Vagina (tissue), 2 donors: ENCODE measurements around the gene NTM. TPM values are rescaled to one million over a fixed set of nuclear protein-coding genes. Genes with fewer than 3 reads are reported as not detected.

Source experiments
- DNase-seq, 2 donors: peaks; one replicate each; pipeline ENCODE4 v3.0.0-alpha.2; 2017; ENCODE audit errors: extremely low spot score in 2 of 2
- H3K27ac ChIP-seq: fragments of 200-600 bp; sonication (generic); one replicate; pipeline ENCODE4 v1.5.1; 2019
- H3K27me3 ChIP-seq: fragments of 200-600 bp; sonication (generic); one replicate; pipeline ENCODE4 v1.5.1; 2019
- H3K36me3 ChIP-seq, 2 donors: fragments of 200-600 bp; sonication (generic); one replicate each; pipeline ENCODE4 v1.5.1; 2017 to 2019
- H3K4me1 ChIP-seq: fragments of 200-600 bp; sonication (generic); one replicate; pipeline ENCODE4 v1.5.1; 2019
- H3K4me3 ChIP-seq, 2 donors: fragments of 200-600 bp; sonication (generic); 1 replicate in 1 of 2; 2 replicates in 1 of 2; pipeline ENCODE4 v1.5.1; 2016 to 2019
- H3K9me3 ChIP-seq: fragments of 200-600 bp; sonication (generic); one replicate; pipeline ENCODE4 v1.5.1; 2019
- POLR2A ChIP-seq, 2 donors: fragments of 450-650 bp; IDR thresholded peaks; one replicate each; pipeline ENCODE4 v1.6.1; 2017; ENCODE audit warnings: antibody characterized with exemption in 2 of 2, mild to moderate bottlenecking in 2 of 2, moderate library complexity in 2 of 2
- POLR2AphosphoS5 ChIP-seq, 2 donors: sonication (generic); formaldehyde crosslinking; IDR thresholded peaks; one replicate each; pipeline ENCODE4 v1.9.0; 2017; ENCODE audit warnings: antibody characterized with exemption in 2 of 2, mild to moderate bottlenecking in 2 of 2, low read depth in 1 of 2; ENCODE audit not compliant: insufficient read depth in 1 of 2
- intact Hi-C: fragments of 100-400 bp; cut with DNase I; formaldehyde crosslinking; loops from one replicate; pipeline ENCODE4 v1.15.1; 2023
- total RNA-seq: library from RNA; depleted of rRNA; stranded (reverse); fragments of >200 nt; gene quantifications from one replicate; pipeline ENCODE4 v1.2.3, GENCODE V29; 2016
- TF ChIP-seq, protein P1 (sequence below), 3 experiments: fragments of 450-650 bp in 2 of 3; fragments of 200-600 bp in 1 of 3; sonication (generic) in 1 of 3; IDR thresholded peaks; one replicate each; pipeline ENCODE4 v1.5.1; 2017 to 2019; ENCODE audit warnings: antibody characterized with exemption in 3 of 3, mild to moderate bottlenecking in 2 of 3, moderate library complexity in 2 of 3

Gene NTM
- total RNA-seq, 1 donor from 2014 or later, result 4.2 TPM

DNA sequence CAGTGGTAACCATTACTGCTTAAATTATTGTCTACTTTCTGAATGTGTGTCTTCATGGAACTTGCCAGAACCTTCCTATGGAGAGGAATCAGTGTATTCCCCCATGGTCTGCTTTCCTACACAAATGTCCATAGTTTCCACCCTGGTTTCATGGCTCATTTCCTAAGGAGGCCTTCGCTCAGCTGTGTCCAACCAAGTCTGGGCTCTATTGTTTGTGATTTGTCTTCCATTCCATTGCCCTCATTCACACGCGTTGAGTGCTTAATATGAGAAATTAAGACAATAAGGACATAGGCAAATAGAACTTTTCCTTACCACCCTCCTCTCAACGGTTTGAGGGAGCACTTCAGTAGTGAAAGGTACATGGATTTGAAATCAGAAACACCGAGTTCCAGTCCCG lies 510.6 kb downstream of the NTM start:
- Histone ChIP-seq H3K4me3 (no peak overlapping the region), H3K27ac (no peak overlapping the region), H3K4me1 (no peaks in the 10 kb centered on the region), H3K36me3 (no peaks in the 10 kb centered on the region), H3K9me3 (no peaks in the 10 kb centered on the region), H3K27me3 (no peaks in the 10 kb centered on the region)
- no peak for TF ChIP-seq POLR2A (IDR thresholded peaks at IDR 0.05)
- TF ChIP-seq POLR2AphosphoS5 (IDR thresholded peaks at IDR 0.05; ENCODE audit: insufficient read depth in 1 of 2, low read depth in 1 of 2), result no peak
- TF ChIP-seq, protein P1, sequence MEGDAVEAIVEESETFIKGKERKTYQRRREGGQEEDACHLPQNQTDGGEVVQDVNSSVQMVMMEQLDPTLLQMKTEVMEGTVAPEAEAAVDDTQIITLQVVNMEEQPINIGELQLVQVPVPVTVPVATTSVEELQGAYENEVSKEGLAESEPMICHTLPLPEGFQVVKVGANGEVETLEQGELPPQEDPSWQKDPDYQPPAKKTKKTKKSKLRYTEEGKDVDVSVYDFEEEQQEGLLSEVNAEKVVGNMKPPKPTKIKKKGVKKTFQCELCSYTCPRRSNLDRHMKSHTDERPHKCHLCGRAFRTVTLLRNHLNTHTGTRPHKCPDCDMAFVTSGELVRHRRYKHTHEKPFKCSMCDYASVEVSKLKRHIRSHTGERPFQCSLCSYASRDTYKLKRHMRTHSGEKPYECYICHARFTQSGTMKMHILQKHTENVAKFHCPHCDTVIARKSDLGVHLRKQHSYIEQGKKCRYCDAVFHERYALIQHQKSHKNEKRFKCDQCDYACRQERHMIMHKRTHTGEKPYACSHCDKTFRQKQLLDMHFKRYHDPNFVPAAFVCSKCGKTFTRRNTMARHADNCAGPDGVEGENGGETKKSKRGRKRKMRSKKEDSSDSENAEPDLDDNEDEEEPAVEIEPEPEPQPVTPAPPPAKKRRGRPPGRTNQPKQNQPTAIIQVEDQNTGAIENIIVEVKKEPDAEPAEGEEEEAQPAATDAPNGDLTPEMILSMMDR (IDR thresholded peaks at IDR 0.05), result no peak
- intact Hi-C loops, result no loop called here
- DNase-seq, result no peak

DNA sequence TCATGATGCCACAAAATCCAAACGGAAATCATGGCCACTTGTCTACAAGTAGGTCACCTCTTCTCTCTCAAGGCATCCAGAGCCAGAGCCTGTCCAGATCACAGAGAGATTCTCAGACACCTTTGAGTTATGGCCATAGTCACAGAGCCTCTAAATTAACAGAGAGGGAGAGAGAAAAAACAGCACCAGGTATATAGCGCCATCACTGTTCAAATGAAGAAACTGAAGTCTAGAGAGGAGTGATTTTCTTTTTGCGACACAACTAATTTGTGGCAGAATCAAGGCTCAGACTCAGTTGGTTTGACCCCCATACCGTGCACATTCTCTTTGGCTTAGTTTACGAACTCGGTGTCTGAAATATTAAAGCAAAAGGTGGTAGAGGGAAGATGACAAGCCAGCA lies 512.9 kb downstream of the NTM start:
- TF ChIP-seq POLR2AphosphoS5 (IDR thresholded peaks at IDR 0.05; ENCODE audit: insufficient read depth in 1 of 2, low read depth in 1 of 2) (no peak), POLR2A (IDR thresholded peaks at IDR 0.05) (no peak)
- TF ChIP-seq, protein P1 (IDR thresholded peaks at IDR 0.05), result no peak
- no peaks in the 10 kb centered on the region for H3K36me3 ChIP-seq
- no peaks in the 10 kb centered on the region for H3K4me1 ChIP-seq
- H3K4me3 ChIP-seq, result no peak overlapping the region
- no peaks in the 10 kb centered on the region for H3K9me3 ChIP-seq
- H3K27me3 ChIP-seq, result no peaks in the 10 kb centered on the region
- DNase-seq, result no peak
- intact Hi-C loops, result no loop called here
- H3K27ac ChIP-seq, result no peak overlapping the region

DNA sequence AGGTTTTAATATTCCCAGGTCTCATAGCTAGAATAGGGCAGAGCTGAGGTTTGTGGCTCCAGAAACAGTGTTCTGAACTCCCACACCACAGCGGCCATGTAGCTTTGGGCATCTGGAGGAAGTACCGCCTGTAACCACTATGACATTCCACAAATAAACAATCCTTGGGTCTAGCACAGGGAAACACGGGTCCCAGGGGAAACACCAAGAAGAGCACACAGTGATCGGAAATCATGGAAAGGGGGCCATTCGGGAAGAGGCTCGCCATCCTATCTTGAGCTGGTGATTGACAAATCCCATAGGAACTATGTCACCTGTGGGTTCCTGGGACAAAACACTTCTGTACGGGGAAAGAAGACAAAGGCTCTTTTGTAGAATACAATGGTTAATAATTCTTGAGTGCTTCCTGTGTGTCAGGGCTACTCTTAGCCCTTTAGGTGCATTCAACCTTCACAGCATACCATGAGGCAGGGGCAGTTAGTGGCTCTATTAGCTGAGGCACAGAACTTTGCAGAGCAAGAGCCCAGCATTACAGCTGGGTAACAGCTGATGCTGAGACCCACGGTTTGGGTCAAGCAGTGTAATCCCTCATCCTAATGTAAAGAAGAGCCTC lies 514.2 kb downstream of the NTM start:
- Histone ChIP-seq H3K27me3 (no peaks in the 10 kb centered on the region), H3K4me1 (no peaks in the 10 kb centered on the region), H3K36me3 (no peaks in the 10 kb centered on the region), H3K9me3 (no peaks in the 10 kb centered on the region), H3K27ac (no peak overlapping the region), H3K4me3 (no peak overlapping the region)
- TF ChIP-seq POLR2AphosphoS5 (IDR thresholded peaks at IDR 0.05; ENCODE audit: insufficient read depth in 1 of 2, low read depth in 1 of 2) (no peak), POLR2A (IDR thresholded peaks at IDR 0.05) (no peak)
- TF ChIP-seq, protein P1 (IDR thresholded peaks at IDR 0.05), result no peak
- DNase-seq, result no peak
- intact Hi-C loops, result no loop called here

DNA sequence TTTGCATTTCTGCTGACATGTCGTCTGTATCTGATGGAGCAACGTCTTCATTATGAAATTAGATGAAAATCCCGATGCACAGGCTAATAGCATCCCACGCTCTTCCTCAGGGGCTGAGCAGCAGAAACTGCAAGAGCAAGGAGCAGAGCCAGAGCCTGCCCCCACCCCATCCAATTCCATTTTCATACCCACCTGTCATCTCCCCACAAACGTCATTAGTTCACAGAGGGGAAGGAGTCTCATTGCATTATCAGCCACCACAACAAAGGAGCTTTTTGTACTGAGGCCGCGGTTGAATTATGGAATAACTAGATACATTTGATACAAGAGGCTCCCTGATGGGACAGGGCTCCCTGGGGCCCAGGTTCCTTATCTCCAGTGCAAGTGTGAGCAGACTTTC lies 515.0 kb downstream of the NTM start:
- Histone ChIP-seq H3K27me3 (no peaks in the 10 kb centered on the region), H3K4me3 (no peak overlapping the region), H3K9me3 (no peaks in the 10 kb centered on the region), H3K36me3 (no peaks in the 10 kb centered on the region), H3K27ac (no peak overlapping the region), H3K4me1 (no peaks in the 10 kb centered on the region)
- intact Hi-C loops, result no loop called here
- TF ChIP-seq POLR2AphosphoS5 (IDR thresholded peaks at IDR 0.05; ENCODE audit: insufficient read depth in 1 of 2, low read depth in 1 of 2), result no peak
- TF ChIP-seq, protein P1 (IDR thresholded peaks at IDR 0.05), result no peak
- no peak for TF ChIP-seq POLR2A (IDR thresholded peaks at IDR 0.05)
- no peak for DNase-seq

- Histone ChIP-seq H3K27me3 (no peaks in the 10 kb centered on the region), H3K4me1 (no peaks in the 10 kb centered on the region), H3K27ac (no peak overlapping the region), H3K4me3 (no peak overlapping the region), H3K36me3 (no peaks in the 10 kb centered on the region), H3K9me3 (no peaks in the 10 kb centered on the region)
- DNase-seq, result no peak
- intact Hi-C loops, result no loop called here
- TF ChIP-seq POLR2AphosphoS5 (IDR thresholded peaks at IDR 0.05; ENCODE audit: insufficient read depth in 1 of 2, low read depth in 1 of 2), result no peak
- no peak for TF ChIP-seq POLR2A (IDR thresholded peaks at IDR 0.05)
- TF ChIP-seq, protein P1 (IDR thresholded peaks at IDR 0.05), result no peak
Measured at GRCh38 chr11:131886201-131886600, 515.8 kb downstream of the NTM start.
